Measurements from ENCODE around the gene ZNF334.

Gene ZNF334

DNA sequence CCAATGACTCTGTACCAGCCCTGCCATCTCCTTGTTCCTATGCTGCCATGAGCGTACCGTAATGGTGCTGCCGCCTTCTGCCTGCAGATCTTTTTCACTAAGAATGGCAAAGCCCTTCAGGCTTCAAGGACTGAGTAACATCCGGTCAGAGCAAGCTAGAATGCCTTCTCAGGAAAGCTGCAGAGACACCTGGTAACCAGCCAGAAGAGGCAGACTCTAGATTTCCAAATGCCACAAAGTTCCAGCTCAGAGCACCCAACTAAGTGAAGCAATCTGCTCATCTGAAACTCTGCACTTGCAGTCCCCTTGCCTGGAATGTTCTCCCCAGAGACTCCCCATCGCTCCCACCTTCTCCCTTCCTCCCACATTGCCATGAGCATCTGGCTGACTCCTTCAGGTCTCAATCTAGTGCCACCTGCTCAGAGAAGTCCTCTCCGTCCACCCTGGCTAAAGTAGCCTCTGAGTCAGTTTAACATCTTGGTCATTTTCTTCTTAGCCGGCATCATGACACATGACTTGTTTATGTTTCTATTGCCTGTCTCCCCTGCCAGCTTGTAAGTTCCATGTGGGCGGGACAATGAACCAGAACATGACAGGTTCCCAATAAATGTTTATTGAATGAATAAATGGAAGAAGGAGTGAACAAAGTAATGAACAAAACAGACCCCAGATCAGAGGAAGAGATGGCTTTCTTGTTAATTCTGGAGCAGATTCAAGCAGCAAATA, 44.0 kb upstream of the ZNF334 start:
- peaks cover 0 to 23% (median 19%) of the 10 kb centered on the region in 4 experiments for H3K4me1 ChIP-seq (ENCODE audit: control extremely low read depth in 1 of 4, control insufficient read depth in 4 of 4, insufficient read depth in 4 of 4, low read length in 3 of 4)
- no peak overlapping the region for H3K27ac ChIP-seq (ENCODE audit: insufficient read depth in 1 of 2, low read depth in 1 of 2, low read length in 2 of 2, poor library complexity in 1 of 2, severe bottlenecking in 2 of 2)
- H3K27me3 ChIP-seq (replicated peaks in 2 of 5; ENCODE audit: control insufficient read depth in 4 of 5, insufficient read depth in 5 of 5, low read length in 4 of 5) = peaks cover 0 to 3% (median 0%) of the 10 kb centered on the region in 5 experiments
- no peak for DNase-seq
- WGBS (ENCODE audit: insufficient coverage) = 93% methylated on average over 8 of the region's 8 CpGs
- no peaks in the 10 kb centered on the region for H3K9me3 ChIP-seq (ENCODE audit: control extremely low read depth in 1 of 5, control insufficient read depth in 4 of 5, insufficient read depth in 2 of 5, low read depth in 1 of 5, low read length in 4 of 5)
- ChIA-PET POLR2A (no interaction called here), CTCF (interaction anchor here (1.6 to 2.5 kb wide), 2 partner anchors 34 to 124 kb away, joined by 4 to 10 read pairs; no protein-coding TSS in a partner anchor)
- no peaks in the 10 kb centered on the region for H3K36me3 ChIP-seq (ENCODE audit: control insufficient read depth in 4 of 4, insufficient read depth in 4 of 4, low read length in 3 of 4)
- no peak overlapping the region for H3K4me3 ChIP-seq (ENCODE audit: control insufficient read depth in 1 of 7, extremely low read depth in 1 of 7, insufficient read depth in 4 of 7, low read depth in 2 of 7, low read length in 6 of 7)

DNA sequence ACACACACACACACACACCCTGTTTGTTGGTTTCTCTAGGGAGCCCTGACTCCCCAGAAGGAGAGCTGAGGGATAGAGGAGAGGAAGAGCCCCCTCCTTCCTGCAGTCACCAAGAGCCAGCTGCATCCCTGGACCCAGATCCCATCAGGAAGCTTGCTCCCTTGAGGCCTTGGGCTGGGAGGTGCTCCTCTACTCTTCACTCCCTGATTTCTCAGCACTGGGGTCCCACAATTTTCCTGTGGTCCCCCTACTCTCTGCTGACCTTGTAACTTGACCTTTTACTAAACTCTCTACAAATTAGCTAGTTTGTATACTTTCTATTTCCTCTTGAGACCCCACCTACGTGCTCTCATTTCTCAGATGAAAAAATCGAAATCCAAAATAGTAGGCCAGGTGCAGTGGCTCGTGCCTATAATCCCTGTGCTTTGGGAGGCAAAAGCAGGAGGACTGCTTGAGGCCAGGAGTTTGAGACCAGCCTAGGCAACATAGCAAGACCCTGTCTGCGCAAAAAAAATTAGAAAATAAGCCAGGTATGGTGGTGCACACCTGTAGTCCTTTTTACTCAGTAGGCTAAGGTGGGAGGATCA, 42.1 kb upstream of the ZNF334 start:
- no peaks in the 10 kb centered on the region for H3K36me3 ChIP-seq (ENCODE audit: control insufficient read depth in 4 of 4, insufficient read depth in 4 of 4, low read length in 3 of 4)
- H3K27ac ChIP-seq (ENCODE audit: insufficient read depth in 1 of 2, low read depth in 1 of 2, low read length in 2 of 2, poor library complexity in 1 of 2, severe bottlenecking in 2 of 2) = no peak overlapping the region
- WGBS (ENCODE audit: insufficient coverage) = 89% methylated on average over 4 of the region's 4 CpGs
- no peaks in the 10 kb centered on the region for H3K9me3 ChIP-seq (ENCODE audit: control extremely low read depth in 1 of 5, control insufficient read depth in 4 of 5, insufficient read depth in 2 of 5, low read depth in 1 of 5, low read length in 4 of 5)
- POLR2A ChIA-PET = no interaction called here
- peaks cover 0 to 3% (median 0%) of the 10 kb centered on the region in 5 experiments for H3K27me3 ChIP-seq (replicated peaks in 2 of 5; ENCODE audit: control insufficient read depth in 4 of 5, insufficient read depth in 5 of 5, low read length in 4 of 5)
- CTCF ChIA-PET = interaction anchor here (1.2 to 1.6 kb wide), 2 partner anchors 32 to 151 kb away, joined by 3 to 4 read pairs; no protein-coding TSS in a partner anchor
- H3K4me3 ChIP-seq (ENCODE audit: control insufficient read depth in 1 of 7, extremely low read depth in 1 of 7, insufficient read depth in 4 of 7, low read depth in 2 of 7, low read length in 6 of 7) = no peak overlapping the region
- peaks cover 4 to 36% (median 32%) of the 10 kb centered on the region in 4 experiments for H3K4me1 ChIP-seq (ENCODE audit: control extremely low read depth in 1 of 4, control insufficient read depth in 4 of 4, insufficient read depth in 4 of 4, low read length in 3 of 4)
- DNase-seq = no peak

DNA sequence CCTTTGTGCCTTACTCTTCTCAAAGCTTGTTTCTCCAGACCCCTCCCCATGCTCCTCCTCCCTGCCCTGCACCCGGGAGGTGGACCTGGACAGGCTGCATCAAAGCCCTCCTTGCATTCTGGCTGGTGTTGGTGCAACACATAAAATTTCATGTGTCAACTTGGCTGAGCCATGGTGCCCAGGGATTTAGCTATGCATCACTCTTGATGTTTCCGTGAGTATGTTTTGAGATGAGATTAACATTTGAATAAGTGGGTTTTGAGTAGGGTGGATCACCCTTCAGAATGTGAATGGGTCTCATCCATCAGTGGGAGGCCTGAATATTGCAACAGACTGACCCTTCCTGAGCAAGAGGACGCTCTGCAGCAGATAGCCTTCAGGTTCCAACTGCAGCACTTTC, 41.5 kb upstream of the ZNF334 start:
- 100% methylated on average over 3 of the region's 3 CpGs for WGBS (ENCODE audit: insufficient coverage)
- H3K27ac ChIP-seq (ENCODE audit: insufficient read depth in 1 of 2, low read depth in 1 of 2, low read length in 2 of 2, poor library complexity in 1 of 2, severe bottlenecking in 2 of 2) = no peak overlapping the region
- no peak overlapping the region for H3K4me3 ChIP-seq (ENCODE audit: control insufficient read depth in 1 of 7, extremely low read depth in 1 of 7, insufficient read depth in 4 of 7, low read depth in 2 of 7, low read length in 6 of 7)
- no peaks in the 10 kb centered on the region for H3K36me3 ChIP-seq (ENCODE audit: control insufficient read depth in 4 of 4, insufficient read depth in 4 of 4, low read length in 3 of 4)
- CTCF ChIA-PET = interaction anchor here (0.9 to 1.2 kb wide), 2 partner anchors 133 to 152 kb away, joined by 3 read pairs; no protein-coding TSS in a partner anchor
- H3K9me3 ChIP-seq (ENCODE audit: control extremely low read depth in 1 of 5, control insufficient read depth in 4 of 5, insufficient read depth in 2 of 5, low read depth in 1 of 5, low read length in 4 of 5) = no peaks in the 10 kb centered on the region
- peaks cover 0 to 3% (median 0%) of the 10 kb centered on the region in 5 experiments for H3K27me3 ChIP-seq (replicated peaks in 2 of 5; ENCODE audit: control insufficient read depth in 4 of 5, insufficient read depth in 5 of 5, low read length in 4 of 5)
- POLR2A ChIA-PET = no interaction called here
- peaks cover 8 to 42% (median 39%) of the 10 kb centered on the region in 4 experiments for H3K4me1 ChIP-seq (ENCODE audit: control extremely low read depth in 1 of 4, control insufficient read depth in 4 of 4, insufficient read depth in 4 of 4, low read length in 3 of 4)
- no peak for DNase-seq

GRCh38 chr20:46553926-46554325, 40.6 kb upstream of the ZNF334 start:
- Histone ChIP-seq H3K36me3 (ENCODE audit: control insufficient read depth in 4 of 4, insufficient read depth in 4 of 4, low read length in 3 of 4) (no peaks in the 10 kb centered on the region), H3K4me1 (ENCODE audit: control extremely low read depth in 1 of 4, control insufficient read depth in 4 of 4, insufficient read depth in 4 of 4, low read length in 3 of 4) (peaks cover 8 to 47% (median 42%) of the 10 kb centered on the region in 4 experiments), H3K27ac (ENCODE audit: insufficient read depth in 1 of 2, low read depth in 1 of 2, low read length in 2 of 2, poor library complexity in 1 of 2, severe bottlenecking in 2 of 2) (no peak overlapping the region), H3K27me3 (replicated peaks in 2 of 5; ENCODE audit: control insufficient read depth in 4 of 5, insufficient read depth in 5 of 5, low read length in 4 of 5) (peaks cover 0 to 3% (median 0%) of the 10 kb centered on the region in 5 experiments), H3K4me3 (ENCODE audit: control insufficient read depth in 1 of 7, extremely low read depth in 1 of 7, insufficient read depth in 4 of 7, low read depth in 2 of 7, low read length in 6 of 7) (no peak overlapping the region), H3K9me3 (ENCODE audit: control extremely low read depth in 1 of 5, control insufficient read depth in 4 of 5, insufficient read depth in 2 of 5, low read depth in 1 of 5, low read length in 4 of 5) (no peaks in the 10 kb centered on the region)
- ChIA-PET CTCF (interaction anchor here (0.7 to 1.0 kb wide), 3 partner anchors 34 to 147 kb away, joined by 3 read pairs; partner anchors contain the start of gene ELMO2), POLR2A (no interaction called here)
- no peak for DNase-seq
- 95% methylated on average over 2 of the region's 3 CpGs for WGBS (ENCODE audit: insufficient coverage)

DNA sequence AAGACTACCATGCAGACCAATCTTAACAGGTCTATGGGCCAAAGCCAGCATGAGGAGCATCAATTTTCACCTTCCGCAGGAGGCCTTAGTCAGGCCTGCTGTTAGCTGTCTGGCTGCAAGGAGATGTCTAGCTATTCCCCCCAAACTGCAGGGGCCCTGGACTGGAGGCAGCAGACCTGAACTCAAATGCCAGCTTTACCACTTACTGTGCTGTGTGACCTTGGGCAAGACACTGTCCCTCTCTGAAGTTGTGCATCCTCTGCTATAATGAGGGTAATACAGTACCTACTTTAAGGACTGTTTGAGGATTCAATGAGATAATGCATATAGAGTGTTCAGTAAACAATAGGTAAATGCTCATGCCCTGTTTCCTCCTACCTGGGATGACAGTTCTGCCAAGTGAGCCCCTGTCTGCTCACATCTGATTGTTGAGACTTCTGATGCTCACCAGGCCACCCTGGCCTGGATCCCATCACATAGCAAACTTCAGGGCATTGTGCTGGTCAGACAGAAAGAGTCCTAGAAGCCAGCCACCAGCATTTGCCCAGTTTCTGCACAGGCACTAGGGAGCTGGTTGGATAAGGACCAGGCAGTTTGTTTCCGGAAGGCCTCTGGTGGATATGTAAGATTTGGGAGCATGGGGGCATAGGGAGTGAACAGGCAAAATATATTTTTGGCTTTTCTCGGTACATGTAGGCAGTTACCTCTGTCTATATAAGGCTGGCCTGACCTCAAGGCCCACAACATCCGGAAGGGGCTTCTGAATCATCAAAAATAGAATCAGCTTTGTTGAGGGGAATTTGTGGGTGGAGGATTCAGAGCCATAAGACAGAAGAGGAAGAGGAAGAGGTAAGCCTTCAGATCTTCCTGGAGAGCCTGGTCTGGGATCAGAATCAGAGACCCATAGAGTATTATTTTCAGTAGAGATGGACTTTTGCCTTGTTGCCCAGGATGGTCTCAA, 39.4 kb upstream of the ZNF334 start:
- peaks cover 0 to 3% (median 0%) of the 10 kb centered on the region in 5 experiments for H3K27me3 ChIP-seq (replicated peaks in 2 of 5; ENCODE audit: control insufficient read depth in 4 of 5, insufficient read depth in 5 of 5, low read length in 4 of 5)
- no peaks in the 10 kb centered on the region for H3K9me3 ChIP-seq (ENCODE audit: control extremely low read depth in 1 of 5, control insufficient read depth in 4 of 5, insufficient read depth in 2 of 5, low read depth in 1 of 5, low read length in 4 of 5)
- ChIA-PET POLR2A (interaction anchor here (1.0 kb wide), 1 partner anchor 8 kb away, joined by 3 read pairs; no protein-coding TSS in a partner anchor), CTCF (interaction anchor here (0.7 to 1.4 kb wide), 9 partner anchors 8 to 136 kb away, joined by 3 to 5 read pairs (median 4); partner anchors contain the start of gene TP53RK)
- H3K4me1 ChIP-seq (ENCODE audit: control extremely low read depth in 1 of 4, control insufficient read depth in 4 of 4, insufficient read depth in 4 of 4, low read length in 3 of 4) = peaks cover 8 to 47% (median 42%) of the 10 kb centered on the region in 4 experiments
- WGBS (ENCODE audit: insufficient coverage) = 33% methylated on average over 3 of the region's 4 CpGs
- no peaks in the 10 kb centered on the region for H3K36me3 ChIP-seq (ENCODE audit: control insufficient read depth in 4 of 4, insufficient read depth in 4 of 4, low read length in 3 of 4)
- peak; percentile 81 to 94 (median 94) for DNase-seq
- H3K4me3 ChIP-seq (ENCODE audit: control insufficient read depth in 1 of 7, extremely low read depth in 1 of 7, insufficient read depth in 4 of 7, low read depth in 2 of 7, low read length in 6 of 7) = peak overlapping the region in 5 of 7 experiments; percentile 1 to 46 (median 28)
- H3K27ac ChIP-seq (ENCODE audit: insufficient read depth in 1 of 2, low read depth in 1 of 2, low read length in 2 of 2, poor library complexity in 1 of 2, severe bottlenecking in 2 of 2) = no peak overlapping the region

DNA sequence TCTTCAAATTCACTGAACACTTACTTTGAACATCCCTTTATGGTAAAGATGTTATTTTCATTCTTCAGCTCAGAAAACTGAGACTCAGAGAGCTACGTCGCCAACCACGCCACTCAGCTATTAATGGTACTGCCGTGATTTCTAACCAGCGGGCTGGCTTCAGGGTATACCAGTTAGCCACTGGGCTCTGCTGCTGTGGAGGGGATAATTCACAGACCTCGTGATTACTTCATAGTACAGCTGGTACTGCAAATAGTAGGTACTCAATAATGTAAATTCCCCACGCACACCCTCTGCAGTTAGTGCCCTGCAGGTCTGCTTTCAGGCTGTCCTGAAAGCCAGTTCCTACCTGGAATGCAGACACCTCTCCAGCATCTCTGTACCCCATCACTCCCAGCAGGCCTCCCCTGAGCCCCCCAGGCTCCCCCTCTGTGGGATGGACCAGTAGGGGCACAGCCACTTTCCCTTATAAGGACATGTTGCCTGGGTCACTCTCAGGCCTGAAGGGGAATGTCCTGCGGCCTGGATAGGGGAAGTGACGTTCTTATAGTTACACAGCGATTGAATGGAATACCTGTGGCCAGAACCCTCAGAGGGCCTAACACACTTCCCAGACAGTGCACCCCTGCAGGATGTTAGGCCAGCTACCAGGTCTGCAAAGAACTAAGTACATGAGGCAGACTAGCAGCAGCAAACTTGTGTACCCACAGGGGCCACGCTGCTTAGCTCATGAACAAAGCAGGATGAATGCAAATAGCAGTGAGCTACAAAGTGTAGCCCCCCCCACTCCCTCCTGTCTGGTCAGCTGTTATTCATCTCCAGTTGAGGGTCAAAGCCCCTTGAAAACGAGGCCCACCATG, 38.4 kb upstream of the ZNF334 start:
- ChIA-PET POLR2A (no interaction called here), CTCF (interaction anchor here (0.7 to 2.1 kb wide), 11 partner anchors 8 to 201 kb away, joined by 3 to 7 read pairs (median 4); partner anchors contain the start of gene TP53RK)
- 76% methylated on average over 12 of the region's 12 CpGs for WGBS (ENCODE audit: insufficient coverage)
- H3K4me3 ChIP-seq (ENCODE audit: control insufficient read depth in 1 of 7, extremely low read depth in 1 of 7, insufficient read depth in 4 of 7, low read depth in 2 of 7, low read length in 6 of 7) = no peak overlapping the region
- no peaks in the 10 kb centered on the region for H3K36me3 ChIP-seq (ENCODE audit: control insufficient read depth in 4 of 4, insufficient read depth in 4 of 4, low read length in 3 of 4)
- no peaks in the 10 kb centered on the region for H3K9me3 ChIP-seq (ENCODE audit: control extremely low read depth in 1 of 5, control insufficient read depth in 4 of 5, insufficient read depth in 2 of 5, low read depth in 1 of 5, low read length in 4 of 5)
- no peak overlapping the region for H3K27ac ChIP-seq (ENCODE audit: insufficient read depth in 1 of 2, low read depth in 1 of 2, low read length in 2 of 2, poor library complexity in 1 of 2, severe bottlenecking in 2 of 2)
- H3K27me3 ChIP-seq (replicated peaks in 2 of 5; ENCODE audit: control insufficient read depth in 4 of 5, insufficient read depth in 5 of 5, low read length in 4 of 5) = peaks cover 0 to 3% (median 0%) of the 10 kb centered on the region in 5 experiments
- DNase-seq = no peak
- H3K4me1 ChIP-seq (ENCODE audit: control extremely low read depth in 1 of 4, control insufficient read depth in 4 of 4, insufficient read depth in 4 of 4, low read length in 3 of 4) = peaks cover 8 to 52% (median 47%) of the 10 kb centered on the region in 4 experiments

Data from common myeloid progenitor, CD34-positive (primary cell).